MCF 10A (cell line): Measurements from ENCODE around the gene ARFGAP1. TPM values are rescaled to one million over a fixed set of nuclear protein-coding genes. Genes with fewer than 3 reads are reported as not detected.

Experiments
- BruUV-seq: library from RNA; stranded (reverse); fragments of 400-500 nt; replicated peaks from 2 replicates; lab custom pipeline; 2021; lab: Mats Ljungman, UMichigan
- CTCF ChIA-PET: fragments of 300-600 bp; sonication (Branson Sonifier 250); formaldehyde crosslinking; extraction: SDS; loops from one replicate; lab custom pipeline; 2021; ENCODE audit warnings: antibody characterized with exemption, inconsistent platforms; lab: Yijun Ruan, JAX
- POLR2A ChIA-PET: fragments of 300-600, 350-650 bp; sonication (Branson Sonifier 250); formaldehyde crosslinking; extraction: SDS; loops from one replicate; lab custom pipeline; 2020; ENCODE audit warnings: antibody characterized with exemption, inconsistent platforms; lab: Yijun Ruan, JAX
- DNase-seq: peaks from one replicate; pipeline ENCODE4 v3.0.0-alpha.2; 2018; ENCODE audit not compliant: unreplicated experiment
- H3K27ac Mint-ChIP-seq: one replicate; pipeline ENCODE4 v1.8.0; 2022; ENCODE audit warnings: mild to moderate bottlenecking, low read depth, mixed read lengths; ENCODE audit not compliant: unreplicated experiment
- H3K27me3 Mint-ChIP-seq: one replicate; pipeline ENCODE4 v1.8.0; 2022; ENCODE audit warnings: mixed read lengths; ENCODE audit not compliant: insufficient read depth, unreplicated experiment
- H3K36me3 Mint-ChIP-seq: one replicate; pipeline ENCODE4 v1.8.0; 2022; ENCODE audit warnings: mild to moderate bottlenecking, moderate library complexity, mixed read lengths; ENCODE audit not compliant: insufficient read depth, unreplicated experiment
- H3K4me1 Mint-ChIP-seq: one replicate; pipeline ENCODE4 v1.8.0; 2022; ENCODE audit warnings: mixed read lengths; ENCODE audit not compliant: insufficient read depth, unreplicated experiment
- H3K4me3 Mint-ChIP-seq: one replicate; pipeline ENCODE4 v1.8.0; 2022; ENCODE audit warnings: mild to moderate bottlenecking, moderate library complexity, mixed read lengths; ENCODE audit not compliant: unreplicated experiment
- H3K9me3 Mint-ChIP-seq: one replicate; pipeline ENCODE4 v1.8.0; 2022; ENCODE audit warnings: mixed read lengths; ENCODE audit not compliant: unreplicated experiment
- intact Hi-C: fragments of 100-400 bp; cut with micrococcal nuclease; formaldehyde crosslinking; loops from 2 replicates; pipeline ENCODE4 v1.14.1; 2022
- total RNA-seq: library from RNA; stranded (reverse); gene quantifications from 2 replicates; pipeline ENCODE4 v1.2.3, GENCODE V29; 2022
- TF ChIP-seq, protein P1 (sequence below): fragments of 200-600 bp; IDR thresholded peaks from one replicate; pipeline ENCODE4 v1.8.0; 2022; ENCODE audit warnings: antibody characterized with exemption, mild to moderate bottlenecking; ENCODE audit not compliant: unreplicated experiment

Gene ARFGAP1
- total RNA-seq, 1 experiment from 2014 or later: 93.6 TPM

GRCh38 chr20:63275825-63276224, 3.2 kb downstream of the ARFGAP1 start:
- POLR2A ChIA-PET: interaction anchor here (0.5 kb wide), 1 partner anchor 253 kb away, joined by 3 read pairs; no protein-coding TSS in a partner anchor
- H3K27me3 Mint-ChIP-seq: no peaks in the 10 kb centered on the region
- H3K27ac Mint-ChIP-seq: no peak overlapping the region
- TF ChIP-seq, protein P1, sequence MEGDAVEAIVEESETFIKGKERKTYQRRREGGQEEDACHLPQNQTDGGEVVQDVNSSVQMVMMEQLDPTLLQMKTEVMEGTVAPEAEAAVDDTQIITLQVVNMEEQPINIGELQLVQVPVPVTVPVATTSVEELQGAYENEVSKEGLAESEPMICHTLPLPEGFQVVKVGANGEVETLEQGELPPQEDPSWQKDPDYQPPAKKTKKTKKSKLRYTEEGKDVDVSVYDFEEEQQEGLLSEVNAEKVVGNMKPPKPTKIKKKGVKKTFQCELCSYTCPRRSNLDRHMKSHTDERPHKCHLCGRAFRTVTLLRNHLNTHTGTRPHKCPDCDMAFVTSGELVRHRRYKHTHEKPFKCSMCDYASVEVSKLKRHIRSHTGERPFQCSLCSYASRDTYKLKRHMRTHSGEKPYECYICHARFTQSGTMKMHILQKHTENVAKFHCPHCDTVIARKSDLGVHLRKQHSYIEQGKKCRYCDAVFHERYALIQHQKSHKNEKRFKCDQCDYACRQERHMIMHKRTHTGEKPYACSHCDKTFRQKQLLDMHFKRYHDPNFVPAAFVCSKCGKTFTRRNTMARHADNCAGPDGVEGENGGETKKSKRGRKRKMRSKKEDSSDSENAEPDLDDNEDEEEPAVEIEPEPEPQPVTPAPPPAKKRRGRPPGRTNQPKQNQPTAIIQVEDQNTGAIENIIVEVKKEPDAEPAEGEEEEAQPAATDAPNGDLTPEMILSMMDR: no peak
- CTCF ChIA-PET: interaction anchor here (2.7 kb wide), 1 partner anchor 52 kb away, joined by 21 read pairs; no protein-coding TSS in a partner anchor
- H3K4me1 Mint-ChIP-seq: peaks cover 13% of the 10 kb centered on the region
- no peak for DNase-seq
- peaks cover 33% of the 10 kb centered on the region for H3K36me3 Mint-ChIP-seq
- intact Hi-C loops: no loop called here
- BruUV-seq: no TSS peak
- no peaks in the 10 kb centered on the region for H3K9me3 Mint-ChIP-seq
- H3K4me3 Mint-ChIP-seq: no peak overlapping the region

DNA sequence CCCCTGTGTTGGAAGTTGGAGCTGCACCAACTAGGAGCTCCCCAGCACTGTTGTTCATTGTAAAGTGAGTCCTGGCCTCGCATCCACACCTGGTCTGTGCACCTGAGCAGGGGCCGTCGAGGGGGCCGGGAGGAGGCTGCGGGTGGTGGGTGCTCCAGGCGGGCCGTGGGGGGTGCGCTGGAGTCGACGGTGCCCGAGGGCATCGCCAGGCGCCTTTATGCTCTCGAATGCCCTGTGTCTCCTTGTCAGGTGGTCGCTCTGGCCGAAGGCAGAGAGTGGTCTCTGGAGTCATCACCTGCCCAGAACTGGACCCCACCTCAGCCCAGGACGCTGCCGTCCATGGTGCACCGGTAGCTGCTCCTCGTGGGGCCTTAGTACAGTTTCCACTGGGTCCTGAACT, 4.3 kb downstream of the ARFGAP1 start:
- POLR2A ChIA-PET: no interaction called here
- Mint-ChIP-seq H3K4me3 (no peak overlapping the region), H3K36me3 (peaks cover 38% of the 10 kb centered on the region), H3K4me1 (peaks cover 8% of the 10 kb centered on the region), H3K27me3 (no peaks in the 10 kb centered on the region), H3K9me3 (no peaks in the 10 kb centered on the region), H3K27ac (no peak overlapping the region)
- no TSS peak for BruUV-seq
- intact Hi-C loops: no loop called here
- no peak for DNase-seq
- CTCF ChIA-PET: interaction anchor here (0.7 to 2.7 kb wide), 5 partner anchors 10 to 62 kb away, joined by 3 to 21 read pairs (median 3); no protein-coding TSS in a partner anchor
- TF ChIP-seq, protein P1: no peak

- TF ChIP-seq, protein P1: no peak
- H3K9me3 Mint-ChIP-seq: no peaks in the 10 kb centered on the region
- ChIA-PET POLR2A (interaction anchor here (0.6 kb wide), 1 partner anchor 221 kb away, joined by 3 read pairs; no protein-coding TSS in a partner anchor), CTCF (interaction anchor here (0.7 to 2.7 kb wide), 6 partner anchors 9 to 259 kb away, joined by 3 to 21 read pairs (median 3); no protein-coding TSS in a partner anchor)
- H3K4me3 Mint-ChIP-seq: no peak overlapping the region
- DNase-seq: no peak
- no peaks in the 10 kb centered on the region for H3K27me3 Mint-ChIP-seq
- peaks cover 8% of the 10 kb centered on the region for H3K4me1 Mint-ChIP-seq
- H3K27ac Mint-ChIP-seq: no peak overlapping the region
- BruUV-seq: no TSS peak
- intact Hi-C loops: no loop called here
- peaks cover 38% of the 10 kb centered on the region for H3K36me3 Mint-ChIP-seq
These were observed 5.1 kb downstream of the ARFGAP1 start for GRCh38 chr20:63277466-63278272.

GRCh38 chr20:63278661-63279060, 6.0 kb downstream of the ARFGAP1 start:
- DNase-seq: no peak
- H3K4me3 Mint-ChIP-seq: no peak overlapping the region
- H3K4me1 Mint-ChIP-seq: peaks cover 8% of the 10 kb centered on the region
- TF ChIP-seq, protein P1: no peak
- H3K27ac Mint-ChIP-seq: no peak overlapping the region
- H3K27me3 Mint-ChIP-seq: no peaks in the 10 kb centered on the region
- intact Hi-C loops: no loop called here
- ChIA-PET POLR2A (no interaction called here), CTCF (interaction anchor here (0.7 to 2.7 kb wide), 2 partner anchors 55 to 260 kb away, joined by 3 to 21 read pairs; no protein-coding TSS in a partner anchor)
- peaks cover 38% of the 10 kb centered on the region for H3K36me3 Mint-ChIP-seq
- no peaks in the 10 kb centered on the region for H3K9me3 Mint-ChIP-seq
- BruUV-seq: no TSS peak
